GM12801 (cell line): Measurements from ENCODE around the gene CDC34.

Source experiments
- CTCF ChIP-seq: IDR thresholded peaks from one replicate; pipeline ENCODE4 v1.5.1; 2011; ENCODE audit warnings: control low read depth; ENCODE audit not compliant: insufficient read length; ENCODE audit errors: extremely low read depth

Gene CDC34

GRCh38 chr19:575527-576506 is 44.3 kb downstream of the CDC34 start:
- TF ChIP-seq CTCF = no peak

- no peak for TF ChIP-seq CTCF
Observed at GRCh38 chr19:576768-577438, 45.3 kb downstream of the CDC34 start.

GRCh38 chr19:577439-578392 is 46.2 kb downstream of the CDC34 start:
- no peak for TF ChIP-seq CTCF

GRCh38 chr19:579111-579841 is 47.7 kb downstream of the CDC34 start:
- no peak for TF ChIP-seq CTCF

- no peak for TF ChIP-seq CTCF
Observed at GRCh38 chr19:579842-580155, 48.2 kb downstream of the CDC34 start.

- TF ChIP-seq CTCF = no peak
Observed at GRCh38 chr19:580274-580835, 48.8 kb downstream of the CDC34 start.
